GM19455 (cell line): ENCODE measurements around the gene DDX54.
"Not testable (repeated sequence)": the region's sequence is repeated elsewhere in the genome, so short reads cannot be mapped to it uniquely, and the experiment has no call there.

Source experiments
- ATAC-seq: cut with Tn5 transposase; IDR thresholded peaks from one replicate; pipeline ENCODE4 v1.9.1; 2021; ENCODE audit not compliant: unreplicated experiment

The DDX54 gene

GRCh38 chr12:113129664-113130456 is 55.4 kb downstream of the DDX54 start:
- no peak for ATAC-seq

DNA sequence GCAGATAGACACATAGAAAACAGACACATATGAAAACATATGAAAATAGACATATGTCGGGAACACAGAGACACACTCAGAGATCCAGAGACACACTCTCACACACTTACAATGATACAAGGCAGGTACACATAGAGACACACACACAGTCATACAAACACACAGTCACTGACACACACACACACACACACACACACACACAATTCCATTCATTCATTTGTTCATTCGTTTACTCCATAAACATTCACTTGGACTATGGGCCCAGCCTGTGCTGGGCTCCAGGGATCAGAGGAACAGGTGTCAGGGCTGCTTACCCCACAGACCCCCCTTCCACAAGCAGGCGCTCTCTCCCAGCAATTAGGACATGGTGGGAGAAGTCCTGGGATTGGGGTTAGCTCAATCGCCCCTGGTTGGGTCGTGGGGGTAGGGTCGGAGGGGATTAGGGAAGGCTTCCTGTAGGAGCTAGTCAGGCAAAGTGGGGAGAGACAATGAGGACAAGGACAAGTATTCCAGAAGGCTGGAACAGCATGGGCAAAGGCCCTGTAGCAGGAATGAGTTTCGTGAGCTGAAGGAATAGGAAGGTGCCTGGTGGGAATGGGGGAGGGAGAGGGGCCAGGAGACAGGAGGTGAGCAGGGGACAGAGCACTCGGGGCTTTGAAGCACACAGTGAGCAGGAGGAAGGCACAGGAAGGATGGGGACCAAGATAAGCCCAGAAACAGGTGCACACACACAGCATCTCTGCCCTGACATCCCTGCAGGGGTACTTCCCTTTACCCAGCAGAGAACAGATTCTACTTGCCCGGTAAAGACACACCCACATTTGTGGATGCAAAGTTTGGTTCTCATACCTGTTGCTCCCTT is 56.2 kb downstream of the DDX54 start:
- no peak for ATAC-seq

DNA sequence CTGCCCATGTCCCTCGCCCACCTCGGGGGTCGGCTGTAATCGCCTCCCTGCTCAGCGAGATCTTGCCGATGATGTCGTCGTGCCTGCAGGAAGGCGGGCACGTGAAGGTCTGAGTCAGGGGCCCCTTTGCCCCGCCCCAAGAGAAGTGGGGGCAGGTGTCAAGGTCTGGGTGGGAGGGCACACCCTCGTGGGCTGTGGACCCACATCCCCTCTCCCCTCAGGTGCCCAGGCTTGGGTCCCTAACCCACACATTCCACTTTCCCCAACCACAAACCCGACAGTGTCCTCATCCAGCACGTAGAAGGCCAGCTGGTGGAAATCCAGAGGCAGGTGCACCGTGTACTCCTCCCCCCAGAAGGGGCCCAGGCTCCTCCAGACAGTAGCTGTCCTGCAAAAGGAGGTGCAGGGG is 57.5 kb downstream of the DDX54 start:
- ATAC-seq: no peak

DNA sequence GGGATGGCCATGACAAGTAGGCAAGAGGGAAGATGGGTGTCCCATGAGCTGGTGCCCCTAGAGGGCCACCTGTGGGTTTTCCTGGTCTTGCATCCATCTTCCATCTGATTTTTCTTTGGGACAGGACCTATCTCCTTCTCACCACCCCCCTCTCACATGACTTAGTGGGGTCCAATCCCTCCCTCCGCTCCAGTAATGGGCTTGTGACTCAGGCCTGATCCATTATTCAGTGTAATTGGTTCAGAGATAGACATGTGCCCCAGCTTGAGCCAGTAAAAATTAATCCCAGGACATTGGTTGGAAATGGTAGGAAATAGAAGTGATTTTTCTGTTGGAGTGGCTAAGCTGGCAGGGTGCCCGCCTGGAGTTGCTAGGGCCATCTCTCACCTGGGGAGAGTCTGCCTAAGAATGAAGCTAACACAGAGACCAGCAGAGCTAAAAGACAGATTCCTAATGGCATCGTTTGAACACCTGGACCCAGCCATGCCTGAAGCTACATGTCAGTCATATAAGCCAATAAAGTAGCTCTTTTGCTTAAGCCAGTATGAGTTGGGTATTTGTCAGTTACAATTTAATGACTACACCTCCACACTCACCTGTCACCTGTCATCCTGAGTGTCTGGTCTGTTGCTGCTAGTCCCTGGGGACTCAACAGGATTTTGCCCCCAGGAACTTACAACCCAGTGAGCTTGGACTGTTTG is 64.5 kb downstream of the DDX54 start:
- no peak for ATAC-seq

- no peak for ATAC-seq
Measured at GRCh38 chr12:113119980-113120669, 65.2 kb downstream of the DDX54 start.

GRCh38 chr12:113118142-113118541 is 67.1 kb downstream of the DDX54 start:
- no peak for ATAC-seq

DNA sequence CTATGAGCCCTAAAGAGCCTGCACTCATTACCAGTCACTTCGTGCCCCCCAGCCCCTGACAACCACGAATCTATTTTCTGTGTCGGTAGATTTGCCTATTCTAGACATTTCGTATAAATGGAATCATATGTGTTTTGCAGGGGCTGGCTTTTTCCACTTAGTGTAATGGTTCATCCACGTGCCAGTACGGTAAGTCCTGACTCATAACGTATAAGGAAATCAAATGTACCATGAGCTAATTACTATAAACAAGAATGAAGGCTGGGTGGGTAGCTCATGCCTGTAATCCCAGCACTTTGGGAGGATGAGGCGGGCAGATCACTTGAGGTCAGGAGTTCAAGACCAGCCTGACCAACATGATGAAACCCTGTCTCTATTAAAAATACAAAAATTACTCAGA is 67.6 kb downstream of the DDX54 start:
- not testable (repeated sequence) for ATAC-seq

DNA sequence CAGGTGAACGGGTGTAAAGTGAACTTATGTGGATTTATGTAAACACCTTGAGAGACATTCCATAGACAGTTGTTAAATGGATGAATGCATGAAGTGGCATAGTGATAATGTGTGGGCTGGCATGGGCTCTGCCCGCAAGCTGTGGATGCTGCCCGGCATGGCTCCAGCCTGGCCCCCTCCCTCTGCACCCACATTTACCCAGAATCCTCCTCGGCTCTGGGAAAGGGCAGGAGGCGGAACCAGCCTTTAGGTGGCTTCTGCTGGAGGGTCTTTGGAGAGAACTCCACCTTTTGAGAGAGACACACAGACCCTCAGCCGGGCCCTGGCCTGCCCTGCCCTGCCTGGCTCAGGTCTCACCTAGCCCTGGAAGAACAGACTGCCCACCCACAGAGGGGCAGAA is 68.4 kb downstream of the DDX54 start:
- ATAC-seq: no peak

DNA sequence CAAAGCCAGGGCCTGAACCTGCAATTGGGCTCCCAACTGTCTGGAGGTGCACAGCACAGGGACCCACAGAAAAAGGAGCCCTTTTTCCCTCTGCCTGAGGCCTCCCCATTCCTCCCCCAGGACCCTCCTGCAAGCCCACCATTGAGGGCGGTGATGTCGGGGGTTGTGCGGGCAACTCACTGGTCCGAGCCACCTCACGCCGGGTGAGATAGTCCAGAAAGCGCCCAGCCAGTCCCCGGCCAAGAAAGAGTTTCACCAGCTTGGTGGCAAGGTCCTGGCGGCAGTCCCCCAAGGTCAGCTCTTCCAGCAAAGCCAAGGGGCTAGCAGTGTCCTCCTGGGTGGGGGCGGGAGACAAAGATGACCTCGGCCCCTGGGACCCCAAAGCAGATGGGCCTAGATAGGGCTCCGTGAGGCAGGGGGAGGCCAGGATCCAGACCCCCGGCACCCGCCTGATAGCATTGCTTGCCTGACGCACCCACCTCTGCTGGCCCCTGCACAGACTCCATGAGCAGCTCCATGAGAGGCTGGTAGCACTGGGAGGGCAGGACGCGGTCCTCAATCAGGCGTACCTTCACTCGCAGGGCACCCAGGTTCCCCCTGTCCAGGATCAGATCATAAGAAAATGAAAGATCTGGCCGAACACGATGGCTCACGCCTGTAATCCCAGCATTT is 69.7 kb downstream of the DDX54 start:
- no peak for ATAC-seq

GRCh38 chr12:113114447-113115178 is 70.7 kb downstream of the DDX54 start:
- no peak for ATAC-seq

DNA sequence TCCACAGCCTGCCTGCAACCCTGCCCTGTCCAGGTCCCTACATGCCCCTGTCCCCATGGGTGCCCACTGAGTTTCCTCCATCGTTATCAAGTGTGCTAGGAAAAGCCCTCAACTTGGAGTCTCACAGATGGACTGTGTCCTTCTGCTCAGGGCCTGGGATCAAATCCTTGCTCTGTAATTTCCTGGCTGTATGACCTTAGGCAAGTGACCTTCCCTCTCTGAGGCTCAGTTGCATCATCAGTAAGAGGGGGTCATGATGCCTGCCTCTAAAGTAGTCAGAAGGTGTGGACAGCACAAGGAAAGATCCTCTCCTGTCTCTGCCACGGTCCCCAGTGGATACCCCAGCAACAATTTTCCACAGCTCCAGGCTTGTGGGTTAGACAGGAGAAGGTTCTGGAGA is 71.9 kb downstream of the DDX54 start:
- ATAC-seq: no peak

- ATAC-seq: no peak
Measured at GRCh38 chr12:113112043-113112899, 73.0 kb downstream of the DDX54 start.

- no peak for ATAC-seq
Measured at GRCh38 chr12:113111247-113111646, 74.0 kb downstream of the DDX54 start.

- no peak for ATAC-seq
Measured at GRCh38 chr12:113109872-113110599, 75.2 kb downstream of the DDX54 start.

GRCh38 chr12:113109360-113109759 is 75.9 kb downstream of the DDX54 start:
- ATAC-seq: no peak

DNA sequence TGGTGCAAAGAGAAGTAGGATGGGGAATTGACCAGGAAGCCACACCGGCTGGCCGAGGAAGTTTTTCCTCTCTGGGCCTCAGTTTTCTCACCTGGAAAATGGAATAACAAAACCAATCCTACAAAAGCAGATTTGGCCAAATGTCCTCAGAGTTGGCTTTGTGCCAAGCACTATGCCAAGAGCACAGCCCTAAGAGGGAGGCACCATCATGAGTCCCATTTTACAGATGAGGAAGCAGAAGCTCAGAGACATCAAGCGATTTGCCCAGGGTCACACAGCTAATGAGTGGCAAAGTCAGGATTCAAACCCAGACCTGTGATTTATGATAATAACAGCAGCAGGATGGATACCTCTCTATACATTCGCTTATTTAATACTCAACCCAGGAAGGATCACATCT is 77.0 kb downstream of the DDX54 start:
- no peak for ATAC-seq
